Natural killer cell treated with Interleukin-12 subunit alpha and Interleukin-12 subunit beta and Interleukin-15 and Interleukin-18, amount 100 ng/mL, for 72 hours (primary cell): ENCODE measurements around the gene SH3BP2. TPM values are rescaled to one million over a fixed set of nuclear protein-coding genes. Genes with fewer than 3 reads are reported as not detected.

Experiments
- ATAC-seq, 2 donors: fragments of 150-1000 bp; cut with Tn5 transposase in 1 of 2; sonication (Bioruptor Pico), chemical (Tn5 transposase) in 1 of 2; 2 replicates each; pipeline ENCODE4 v1.10.0; 2021
- DNase-seq: peaks from one replicate; pipeline ENCODE4 v3.0.0; 2022; ENCODE audit warnings: low spot score
- H3K27ac Mint-ChIP-seq, 2 donors: 1 replicate in 1 of 2; 2 replicates in 1 of 2; pipeline ENCODE4 v1.8.0; 2022; ENCODE audit warnings: mixed read lengths in 2 of 2, mild to moderate bottlenecking in 1 of 2, moderate library complexity in 1 of 2
- H3K27me3 Mint-ChIP-seq, 2 donors: 1 replicate in 1 of 2; 2 replicates in 1 of 2; pipeline ENCODE4 v1.8.0; 2022; ENCODE audit warnings: mixed read lengths in 2 of 2
- H3K36me3 Mint-ChIP-seq: one replicate; pipeline ENCODE4 v1.8.0; 2022; ENCODE audit warnings: mixed read lengths
- H3K4me1 Mint-ChIP-seq, 2 donors: 1 replicate in 1 of 2; 2 replicates in 1 of 2; pipeline ENCODE4 v1.8.0; 2022; ENCODE audit warnings: low read depth in 2 of 2, mixed read lengths in 2 of 2, mild to moderate bottlenecking in 1 of 2
- H3K4me3 Mint-ChIP-seq: one replicate; pipeline ENCODE4 v1.8.0; 2022; ENCODE audit warnings: mixed read lengths
- H3K9me3 Mint-ChIP-seq: 2 replicates; pipeline ENCODE4 v1.8.0; 2022; ENCODE audit warnings: mixed read lengths
- total RNA-seq, 2 donors: library from RNA; stranded (reverse); gene quantifications; one replicate each; pipeline ENCODE4 v1.2.3, GENCODE V29; 2022

Gene SH3BP2
- total RNA-seq, 2 donors from 2014 or later, result 121 to 129 TPM

- no peaks in the 10 kb centered on the region for H3K9me3 Mint-ChIP-seq
- DNase-seq (no peak), ATAC-seq (no peak)
- peaks cover 35 to 36% of the 10 kb centered on the region in 2 donors for H3K4me1 Mint-ChIP-seq
- H3K36me3 Mint-ChIP-seq, result peaks cover 3% of the 10 kb centered on the region
- peak overlapping the region; percentile 70 to 84 for H3K27ac Mint-ChIP-seq
- H3K4me3 Mint-ChIP-seq, result no peak overlapping the region
- H3K27me3 Mint-ChIP-seq, result no peaks in the 10 kb centered on the region
These were observed 27.5 kb downstream of the SH3BP2 start for GRCh38 chr4:2820216-2820982.

- peaks cover 24 to 31% of the 10 kb centered on the region in 2 donors for H3K4me1 Mint-ChIP-seq
- peaks cover 14% of the 10 kb centered on the region for H3K36me3 Mint-ChIP-seq
- no peak for ATAC-seq
- H3K27me3 Mint-ChIP-seq, result no peaks in the 10 kb centered on the region
- DNase-seq, result peak; percentile 39
- H3K9me3 Mint-ChIP-seq, result no peaks in the 10 kb centered on the region
- peak overlapping the region in 1 of 2 donors; percentile 54 for H3K27ac Mint-ChIP-seq
- H3K4me3 Mint-ChIP-seq, result no peak overlapping the region
These were observed 29.8 kb downstream of the SH3BP2 start for GRCh38 chr4:2822461-2823300.

DNA sequence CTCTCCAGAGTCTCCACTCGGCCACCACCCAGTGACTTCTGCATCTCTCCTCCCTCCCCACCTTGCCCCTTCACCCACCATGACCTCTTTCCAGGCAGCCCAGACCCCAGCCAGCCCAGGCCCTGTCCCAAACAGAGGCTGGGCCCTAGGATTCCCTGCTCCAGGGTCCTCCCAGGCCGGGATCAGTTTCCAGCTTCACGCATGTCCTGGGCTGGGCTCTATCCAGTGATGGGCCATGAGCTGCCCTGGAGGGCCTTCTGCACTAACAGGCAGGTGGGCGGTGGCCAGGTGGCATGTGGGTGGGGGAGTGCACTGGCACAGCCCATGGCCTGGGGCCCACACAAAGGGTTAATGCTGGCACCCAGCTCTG lies 30.4 kb downstream of the SH3BP2 start:
- peak in 1 of 2 donors; percentile 17 for ATAC-seq
- Mint-ChIP-seq H3K4me3 (no peak overlapping the region), H3K9me3 (no peaks in the 10 kb centered on the region), H3K27me3 (no peaks in the 10 kb centered on the region), H3K27ac (peak overlapping the region in 1 of 2 donors; percentile 54), H3K4me1 (peaks cover 24 to 34% of the 10 kb centered on the region in 2 donors), H3K36me3 (peaks cover 14% of the 10 kb centered on the region)
- DNase-seq, result peak; percentile 56

DNA sequence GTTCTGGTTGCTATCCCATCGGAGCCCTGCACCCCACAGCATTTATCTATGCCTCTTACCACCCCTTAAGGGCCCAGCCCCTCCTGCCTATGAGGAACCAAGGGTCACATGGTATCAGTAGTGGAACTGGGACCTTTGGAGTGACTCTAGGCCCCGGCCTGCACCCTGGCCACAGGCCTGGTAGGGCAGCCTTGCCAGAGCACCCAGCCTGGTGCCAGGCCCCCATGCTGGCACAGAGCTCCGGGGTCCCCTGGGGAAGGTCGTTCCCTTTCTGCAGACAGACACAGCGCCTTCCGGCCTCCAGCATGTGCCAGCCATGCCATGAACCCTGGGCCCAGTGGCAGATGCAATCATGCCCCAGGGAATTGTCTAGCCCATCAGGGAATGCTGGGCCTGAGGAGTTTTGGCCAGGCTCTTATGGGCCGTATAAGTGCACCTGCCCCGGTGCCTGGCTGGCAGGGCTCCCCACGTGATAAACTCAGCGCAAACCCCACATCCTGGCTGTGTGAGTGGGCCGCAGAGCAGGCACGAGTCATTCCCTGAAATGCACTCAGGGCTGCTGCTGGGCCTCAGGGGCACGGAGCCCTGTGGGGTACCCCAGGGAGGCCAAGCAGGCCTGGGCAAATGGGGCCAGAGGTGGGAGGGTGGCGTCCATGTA lies 30.9 kb downstream of the SH3BP2 start:
- Mint-ChIP-seq H3K9me3 (no peaks in the 10 kb centered on the region), H3K36me3 (peaks cover 14% of the 10 kb centered on the region), H3K27me3 (no peaks in the 10 kb centered on the region), H3K27ac (peak overlapping the region in 1 of 2 donors; percentile 54), H3K4me1 (peaks cover 24 to 39% of the 10 kb centered on the region in 2 donors), H3K4me3 (no peak overlapping the region)
- DNase-seq (peak; percentile 18), ATAC-seq (peak in 1 of 2 donors; percentile 24)

GRCh38 chr4:2824329-2824835 lies 31.5 kb downstream of the SH3BP2 start:
- no peak overlapping the region for H3K27ac Mint-ChIP-seq
- ATAC-seq (no peak), DNase-seq (peak; percentile 52)
- peaks cover 22 to 41% of the 10 kb centered on the region in 2 donors for H3K4me1 Mint-ChIP-seq
- peaks cover 14% of the 10 kb centered on the region for H3K36me3 Mint-ChIP-seq
- H3K9me3 Mint-ChIP-seq, result no peaks in the 10 kb centered on the region
- no peak overlapping the region for H3K4me3 Mint-ChIP-seq
- no peaks in the 10 kb centered on the region for H3K27me3 Mint-ChIP-seq

GRCh38 chr4:2824836-2825381 lies 32.0 kb downstream of the SH3BP2 start:
- H3K27me3 Mint-ChIP-seq, result no peaks in the 10 kb centered on the region
- DNase-seq (peak; percentile 25), ATAC-seq (no peak)
- H3K27ac Mint-ChIP-seq, result no peak overlapping the region
- H3K4me1 Mint-ChIP-seq, result peaks cover 17 to 37% of the 10 kb centered on the region in 2 donors
- no peak overlapping the region for H3K4me3 Mint-ChIP-seq
- no peaks in the 10 kb centered on the region for H3K9me3 Mint-ChIP-seq
- H3K36me3 Mint-ChIP-seq, result peaks cover 14% of the 10 kb centered on the region

DNA sequence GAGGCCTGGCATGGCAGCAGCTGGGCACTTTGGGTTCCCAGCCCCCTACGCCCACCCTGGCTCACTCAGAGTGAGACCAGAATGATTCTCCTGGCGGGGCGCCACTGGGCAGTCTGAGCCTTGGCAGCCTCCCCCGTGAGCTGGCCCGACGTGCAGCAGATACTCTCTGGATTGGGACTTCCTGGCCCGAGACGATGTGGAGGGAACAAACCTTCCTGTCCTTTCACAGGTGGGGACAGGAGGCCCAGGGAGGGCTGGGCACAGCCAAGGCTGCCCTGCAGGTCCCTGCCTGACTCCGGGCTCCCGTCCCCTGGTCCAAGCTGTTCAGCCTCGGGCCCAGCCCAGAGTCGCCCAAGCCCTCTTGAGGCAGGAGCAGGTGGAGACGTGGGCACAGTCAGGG lies 32.9 kb downstream of the SH3BP2 start:
- Mint-ChIP-seq H3K4me1 (peaks cover 12 to 37% of the 10 kb centered on the region in 2 donors), H3K36me3 (peaks cover 14% of the 10 kb centered on the region), H3K27me3 (no peaks in the 10 kb centered on the region), H3K9me3 (no peaks in the 10 kb centered on the region), H3K27ac (peak overlapping the region in 1 of 2 donors; percentile 56), H3K4me3 (no peak overlapping the region)
- DNase-seq (peak; percentile 52), ATAC-seq (no peak)

GRCh38 chr4:2827071-2827873 lies 34.4 kb downstream of the SH3BP2 start:
- DNase-seq (peak; percentile 46), ATAC-seq (no peak)
- peaks cover 14% of the 10 kb centered on the region for H3K36me3 Mint-ChIP-seq
- no peaks in the 10 kb centered on the region for H3K9me3 Mint-ChIP-seq
- peaks cover 16 to 41% of the 10 kb centered on the region in 2 donors for H3K4me1 Mint-ChIP-seq
- no peaks in the 10 kb centered on the region for H3K27me3 Mint-ChIP-seq
- H3K4me3 Mint-ChIP-seq, result no peak overlapping the region
- no peak overlapping the region for H3K27ac Mint-ChIP-seq

- Mint-ChIP-seq H3K27me3 (no peaks in the 10 kb centered on the region), H3K4me1 (peaks cover 17 to 37% of the 10 kb centered on the region in 2 donors), H3K27ac (peak overlapping the region in 1 of 2 donors; percentile 85), H3K4me3 (no peak overlapping the region), H3K9me3 (no peaks in the 10 kb centered on the region), H3K36me3 (peaks cover 14% of the 10 kb centered on the region)
- peak; percentile 51 for DNase-seq
- no peak for ATAC-seq
These were observed 35.2 kb downstream of the SH3BP2 start for GRCh38 chr4:2827874-2828751.

DNA sequence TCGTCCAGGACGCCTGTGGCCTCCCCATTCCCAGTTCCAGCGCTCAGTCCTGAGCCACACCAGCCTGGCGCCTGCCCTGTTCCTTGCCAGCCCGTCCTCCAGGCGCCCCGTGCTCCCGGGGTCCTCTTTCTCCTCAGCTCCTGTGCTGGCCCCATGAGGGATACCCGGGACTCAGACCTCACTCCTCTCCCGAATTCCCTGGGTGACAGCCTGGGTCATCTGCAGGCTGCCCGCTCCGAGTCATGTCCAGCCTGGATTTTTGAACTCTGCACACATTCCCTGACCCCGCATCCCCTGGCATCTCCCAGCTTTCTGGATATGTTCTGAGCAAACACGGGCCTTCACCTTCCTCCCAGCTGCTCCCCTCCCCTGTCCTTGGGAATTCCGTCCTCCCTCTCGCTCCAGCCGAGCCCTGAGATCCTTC lies 35.9 kb downstream of the SH3BP2 start:
- H3K4me3 Mint-ChIP-seq, result no peak overlapping the region
- peaks cover 14% of the 10 kb centered on the region for H3K36me3 Mint-ChIP-seq
- no peaks in the 10 kb centered on the region for H3K9me3 Mint-ChIP-seq
- H3K27me3 Mint-ChIP-seq, result no peaks in the 10 kb centered on the region
- ATAC-seq (no peak), DNase-seq (no peak)
- peak overlapping the region in 1 of 2 donors; percentile 85 for H3K27ac Mint-ChIP-seq
- peaks cover 17 to 37% of the 10 kb centered on the region in 2 donors for H3K4me1 Mint-ChIP-seq

GRCh38 chr4:2829321-2829932 lies 36.5 kb downstream of the SH3BP2 start:
- Mint-ChIP-seq H3K27me3 (no peaks in the 10 kb centered on the region), H3K4me1 (peaks cover 17 to 39% of the 10 kb centered on the region in 2 donors), H3K9me3 (no peaks in the 10 kb centered on the region), H3K36me3 (peaks cover 14% of the 10 kb centered on the region), H3K27ac (peak overlapping the region in 1 of 2 donors; percentile 85), H3K4me3 (no peak overlapping the region)
- ATAC-seq (no peak), DNase-seq (peak; percentile 44)
